GM21576 (cell line): ENCODE results near the gene CARHSP1.
"Not testable (repeated sequence)": the region's sequence is repeated elsewhere in the genome, so short reads cannot be mapped to it uniquely, and the experiment has no call there.

Experiments used
- ATAC-seq: cut with Tn5 transposase; IDR thresholded peaks from one replicate; pipeline ENCODE4 v1.9.1; 2021; ENCODE audit warnings: mild to moderate bottlenecking, moderate library complexity; ENCODE audit not compliant: unreplicated experiment

CARHSP1 gene

DNA sequence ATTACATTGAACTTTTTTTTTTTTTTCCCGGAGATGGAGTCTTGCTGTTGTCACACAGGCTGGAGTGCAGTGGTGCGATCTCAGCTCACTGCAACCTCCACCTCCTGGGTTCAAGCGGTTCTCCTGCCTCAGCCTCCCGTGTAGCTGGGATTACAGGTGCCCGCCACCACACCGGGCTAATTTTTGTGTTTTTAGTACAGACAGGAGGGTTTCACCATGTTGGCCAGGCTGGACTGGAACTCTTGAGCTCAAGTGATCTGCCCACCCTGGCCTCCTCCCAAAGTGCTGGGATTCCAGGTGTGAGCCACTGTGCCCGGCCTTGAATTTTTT lies 5.0 kb upstream of the CARHSP1 start:
- ATAC-seq, result not testable (repeated sequence)

DNA sequence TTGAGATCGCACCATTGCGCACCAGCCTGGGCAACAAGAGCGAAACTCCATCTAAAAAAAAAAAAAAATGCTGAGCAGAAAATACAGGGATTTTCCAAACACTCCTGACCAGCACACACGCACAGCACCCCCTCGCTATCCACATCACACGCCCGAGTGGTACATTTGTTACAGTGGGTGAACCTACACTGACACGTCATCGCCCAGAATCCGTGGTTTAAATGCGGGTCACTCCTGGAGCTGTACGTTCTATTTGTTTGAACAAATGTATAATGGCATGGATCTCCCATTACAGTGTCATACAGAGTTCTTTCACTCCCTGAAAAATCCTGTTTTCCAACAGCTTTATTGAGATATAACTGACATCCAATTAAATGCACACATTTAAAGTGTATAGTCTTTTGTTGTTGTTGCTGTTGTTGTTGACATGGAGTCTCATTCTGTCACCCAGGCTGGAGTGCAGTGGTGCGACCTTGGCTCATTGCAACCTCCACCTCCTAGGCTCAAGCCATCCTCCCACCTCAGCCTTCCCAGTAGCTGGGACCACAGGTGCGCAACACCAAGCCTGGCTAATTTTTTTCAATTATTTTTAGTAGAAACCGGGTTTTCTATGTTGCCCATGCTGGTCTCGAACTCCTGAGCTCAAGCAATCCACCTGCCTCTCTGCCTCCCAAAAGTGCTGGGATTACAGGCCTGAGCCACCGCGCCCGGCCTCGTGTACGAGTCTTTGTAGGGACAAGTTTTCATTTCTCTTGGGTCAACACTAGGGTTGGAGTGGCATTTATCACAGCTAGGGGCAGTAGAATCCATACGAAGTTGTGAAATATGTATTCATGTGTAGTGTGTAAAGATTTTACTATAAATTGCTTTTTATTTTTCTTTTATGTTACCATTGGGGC lies 4.4 kb upstream of the CARHSP1 start:
- ATAC-seq, result no peak

DNA sequence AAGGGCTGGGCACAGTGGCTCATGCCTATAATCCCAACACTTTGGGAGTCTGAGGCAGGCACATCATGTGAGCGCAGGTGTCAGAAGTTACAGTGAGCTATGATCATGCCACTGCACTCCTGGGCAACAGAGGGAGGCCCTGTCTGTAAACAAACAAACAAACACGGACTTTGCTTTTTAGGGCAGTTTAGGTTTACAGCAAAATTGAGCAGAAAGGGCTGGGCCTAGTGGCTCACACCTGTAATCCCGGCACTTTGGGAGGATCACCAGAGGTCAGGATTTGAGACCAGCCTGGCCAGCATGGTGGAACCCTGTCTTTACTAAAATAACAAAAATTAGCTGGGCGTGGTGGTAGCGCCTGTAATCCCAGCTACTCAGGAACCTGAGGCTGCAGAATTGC lies 3.3 kb upstream of the CARHSP1 start:
- no peak for ATAC-seq

DNA sequence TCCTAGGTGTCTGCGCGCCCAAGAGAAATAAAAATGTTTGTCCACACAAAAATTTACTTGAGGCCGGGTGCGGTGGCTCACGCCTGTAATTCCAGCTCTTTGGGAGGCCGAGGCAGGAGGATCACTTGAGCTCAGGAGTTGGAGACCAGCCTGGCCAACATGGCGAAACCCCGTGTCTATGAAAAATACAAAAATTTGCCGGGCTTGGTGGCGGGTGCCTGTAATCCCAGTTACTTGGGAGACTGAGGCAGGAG lies 1.1 kb upstream of the CARHSP1 start:
- ATAC-seq, result not testable (repeated sequence)

DNA sequence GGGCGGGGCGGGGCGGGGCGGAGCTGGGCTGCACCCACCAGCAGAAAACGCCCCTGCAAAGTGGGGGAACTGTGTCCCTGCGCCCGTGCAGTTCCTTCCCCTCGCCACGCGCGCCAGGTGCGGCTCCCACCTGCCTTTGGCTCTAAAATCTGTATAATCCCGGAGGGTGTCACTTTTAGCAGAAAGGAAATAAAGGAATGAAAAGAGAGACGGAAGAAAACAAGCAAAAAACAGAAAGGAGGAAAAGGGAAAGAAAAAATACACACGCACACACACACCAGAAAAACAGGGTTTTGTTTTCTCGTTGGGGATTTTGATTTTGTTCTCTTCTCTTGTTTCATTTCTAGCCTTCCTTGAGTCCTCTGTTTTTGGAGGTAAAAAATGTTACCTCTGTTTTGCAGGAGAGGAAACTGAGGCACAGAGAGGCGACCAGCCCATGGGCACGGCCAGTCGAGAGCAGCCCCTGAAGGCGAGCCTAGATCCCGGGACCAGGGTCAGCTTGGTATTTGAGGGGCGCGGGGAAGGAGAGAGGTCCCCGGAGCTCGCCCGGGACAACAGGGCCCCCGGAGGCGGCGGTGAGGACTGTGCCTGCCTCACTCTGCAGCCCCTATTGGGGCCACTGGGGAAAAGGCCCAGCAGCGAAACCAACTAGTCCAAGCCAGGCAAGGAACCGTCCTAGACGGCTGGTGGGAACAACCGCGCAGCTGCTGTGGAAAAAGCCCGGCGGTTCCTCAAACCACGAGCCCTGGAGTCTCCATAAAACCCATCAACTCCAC lies 594 bp upstream of the CARHSP1 start:
- ATAC-seq, result no peak

DNA sequence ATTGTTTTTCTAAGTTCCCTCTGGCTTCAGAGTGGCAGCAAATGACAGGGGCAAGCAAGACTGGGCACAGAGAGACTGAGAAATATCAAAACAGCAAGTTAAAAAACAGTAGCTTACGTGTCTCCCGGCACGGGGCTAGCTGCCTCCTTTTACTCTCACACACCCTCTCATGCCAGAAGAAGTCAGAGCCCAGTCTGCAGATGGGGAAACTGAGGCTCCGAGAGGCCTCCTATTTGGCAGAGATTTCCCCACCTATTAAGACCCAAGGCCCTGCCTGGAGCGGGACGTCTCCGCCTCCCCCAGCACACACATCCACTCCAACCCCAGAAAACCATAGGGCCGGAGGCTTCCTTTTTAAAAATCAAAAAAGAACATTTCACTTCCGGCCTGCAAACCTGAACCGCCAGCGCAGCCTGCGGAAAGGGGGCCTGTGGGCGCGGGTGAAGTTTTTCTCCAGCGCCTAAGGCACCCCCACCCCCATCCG lies 832 bp downstream of the CARHSP1 start:
- ATAC-seq, result no peak

DNA sequence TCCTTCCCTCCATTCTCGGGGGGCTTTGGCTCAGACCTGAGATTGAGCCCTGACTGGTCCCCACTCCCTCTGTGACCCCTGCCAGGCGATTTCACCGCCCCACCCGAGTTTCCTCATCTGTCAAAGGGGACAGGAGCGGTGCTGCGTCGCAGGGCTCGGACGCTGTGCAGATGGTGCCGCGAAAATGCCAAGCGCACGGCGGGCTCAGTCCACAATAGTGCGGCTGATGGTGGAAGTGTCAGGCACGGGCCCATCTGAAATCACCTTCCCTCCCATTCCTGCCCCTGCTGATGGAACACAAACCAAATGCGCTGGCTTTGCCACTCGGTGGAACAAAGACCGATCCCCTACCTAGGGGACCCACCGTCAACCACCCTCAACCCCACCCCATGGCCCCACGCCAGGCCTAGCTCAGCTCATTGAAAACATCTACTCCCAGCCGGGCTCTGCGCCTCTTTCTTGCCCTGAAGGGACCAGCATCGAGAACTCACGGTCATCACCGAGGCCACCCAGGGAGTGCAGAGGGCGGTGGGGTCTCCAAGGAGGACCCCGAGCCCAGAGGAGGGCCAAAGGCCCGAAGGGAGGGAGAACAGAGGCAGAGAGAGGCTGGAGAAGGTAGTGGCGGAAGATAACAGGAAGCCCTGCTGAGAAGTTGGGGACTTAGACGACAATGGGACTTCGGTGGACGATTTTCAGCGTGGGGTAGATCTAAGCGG lies 1.4 kb downstream of the CARHSP1 start:
- no peak for ATAC-seq

DNA sequence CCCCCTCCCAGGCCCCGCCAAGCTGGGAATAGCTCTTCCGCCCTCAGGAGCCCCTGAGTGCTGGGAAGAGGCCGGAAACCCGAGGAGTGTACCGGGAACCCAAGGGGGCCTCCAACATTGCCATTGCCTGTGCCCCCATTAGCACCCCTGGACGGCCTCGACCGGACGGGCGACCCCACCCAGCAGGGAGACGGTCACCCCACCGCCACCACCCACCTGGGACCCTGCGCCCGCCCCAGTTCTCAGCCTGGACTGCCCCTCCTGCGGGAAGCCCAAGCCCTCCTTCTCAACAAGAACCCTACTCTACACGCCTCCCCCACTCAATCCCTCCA lies 2.0 kb downstream of the CARHSP1 start:
- no peak for ATAC-seq

DNA sequence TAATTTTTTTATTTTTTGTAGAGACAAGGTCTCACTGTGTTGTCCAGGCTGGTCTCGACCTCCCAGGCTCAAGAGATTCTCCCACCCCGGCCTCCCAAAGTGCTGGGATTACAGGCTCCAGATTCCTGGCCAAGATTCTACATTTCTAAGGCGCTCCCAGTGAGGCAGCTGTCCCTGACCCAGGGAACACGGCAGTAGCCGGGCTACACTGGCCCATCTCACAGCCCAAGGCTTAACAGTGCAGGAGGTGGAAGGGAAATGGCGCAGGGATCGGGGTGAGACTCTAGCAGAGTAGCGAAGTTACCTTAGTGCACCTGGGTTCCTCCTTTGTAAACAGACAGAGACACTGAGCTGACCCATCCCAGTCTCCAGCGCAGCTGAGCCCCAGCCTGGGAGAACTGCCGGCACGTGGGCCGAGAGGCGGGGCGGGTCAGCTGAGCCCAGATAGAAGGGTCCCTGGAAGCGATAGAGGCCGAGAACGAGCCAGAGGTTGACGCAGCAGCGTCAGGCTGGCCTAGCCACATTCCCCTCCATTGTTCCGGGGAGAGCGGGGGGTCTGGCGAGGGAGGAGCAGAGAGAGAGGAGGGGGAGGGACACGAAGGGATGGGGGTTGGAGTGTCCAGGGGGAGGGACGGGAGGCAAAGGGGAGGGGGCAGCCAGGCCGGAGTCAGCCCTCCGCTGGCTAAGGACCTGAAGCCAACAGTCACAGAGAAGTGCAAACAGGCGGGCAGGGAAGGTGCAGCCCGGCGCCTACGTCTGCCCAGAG lies 2.5 kb downstream of the CARHSP1 start:
- ATAC-seq, result no peak

DNA sequence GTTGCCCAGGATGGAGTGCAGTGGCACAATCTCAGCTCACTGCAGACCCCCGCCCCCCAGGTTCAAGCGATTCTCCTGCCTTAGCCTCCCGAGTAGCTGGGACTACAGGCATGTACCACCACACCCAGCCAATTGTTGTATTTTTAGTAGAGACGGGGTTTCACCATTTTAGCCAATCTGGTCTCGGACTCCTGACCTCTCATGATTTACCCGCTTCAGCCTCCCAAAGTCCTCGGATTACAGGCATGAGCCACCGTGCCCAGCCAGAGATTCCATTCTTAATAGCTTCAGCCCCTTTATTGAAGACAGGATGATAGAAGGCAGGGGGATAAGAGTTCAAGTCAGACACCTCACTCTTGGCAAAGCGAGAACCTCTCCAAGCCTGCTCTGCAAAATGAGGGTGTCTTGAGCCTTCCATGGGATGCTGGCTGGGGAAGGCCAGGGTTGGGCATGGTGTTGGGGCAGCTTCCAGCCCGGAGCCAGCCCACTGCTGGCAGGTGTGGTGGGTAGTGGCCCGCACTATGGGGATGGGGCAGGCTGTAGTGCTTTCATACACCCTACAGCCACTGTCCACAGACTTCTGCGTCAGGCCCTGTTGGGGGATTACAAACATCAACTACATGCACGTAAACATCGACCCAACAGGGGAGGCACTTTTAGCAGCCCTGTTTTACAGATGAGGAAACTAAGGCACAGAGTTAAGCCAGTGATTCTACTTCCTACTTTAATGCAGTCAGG lies 3.5 kb downstream of the CARHSP1 start:
- ATAC-seq, result no peak

DNA sequence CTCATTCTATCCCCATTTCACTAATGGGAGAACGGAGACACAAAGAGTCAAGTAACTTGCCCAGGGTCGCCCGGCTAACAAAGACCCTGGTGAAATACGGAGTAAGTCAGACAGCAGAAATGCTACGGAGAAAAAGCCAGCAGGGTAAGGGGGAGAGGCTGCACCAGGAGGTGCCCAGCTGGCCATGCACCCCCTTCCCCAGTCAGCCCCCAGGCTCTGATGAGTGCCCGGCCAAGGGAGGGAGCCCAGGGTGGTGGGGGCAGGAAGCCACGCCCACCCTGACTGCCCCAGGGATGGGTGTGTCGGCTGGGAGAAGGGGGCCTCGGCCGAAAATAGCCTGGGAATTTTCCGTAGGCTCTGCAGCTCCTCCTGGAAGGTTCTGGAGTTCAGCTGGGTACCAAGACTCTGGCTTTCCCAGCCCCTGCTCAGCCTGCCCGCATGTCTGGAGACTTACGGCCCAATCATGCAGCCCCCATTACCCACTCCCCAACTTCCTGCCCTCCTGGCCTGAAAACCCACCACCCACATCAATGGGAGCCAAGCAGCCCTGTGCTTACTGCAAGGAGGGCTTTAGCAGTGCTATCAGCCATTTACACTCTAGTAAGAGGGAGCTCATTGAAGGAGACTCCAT lies 4.2 kb downstream of the CARHSP1 start:
- no peak for ATAC-seq

DNA sequence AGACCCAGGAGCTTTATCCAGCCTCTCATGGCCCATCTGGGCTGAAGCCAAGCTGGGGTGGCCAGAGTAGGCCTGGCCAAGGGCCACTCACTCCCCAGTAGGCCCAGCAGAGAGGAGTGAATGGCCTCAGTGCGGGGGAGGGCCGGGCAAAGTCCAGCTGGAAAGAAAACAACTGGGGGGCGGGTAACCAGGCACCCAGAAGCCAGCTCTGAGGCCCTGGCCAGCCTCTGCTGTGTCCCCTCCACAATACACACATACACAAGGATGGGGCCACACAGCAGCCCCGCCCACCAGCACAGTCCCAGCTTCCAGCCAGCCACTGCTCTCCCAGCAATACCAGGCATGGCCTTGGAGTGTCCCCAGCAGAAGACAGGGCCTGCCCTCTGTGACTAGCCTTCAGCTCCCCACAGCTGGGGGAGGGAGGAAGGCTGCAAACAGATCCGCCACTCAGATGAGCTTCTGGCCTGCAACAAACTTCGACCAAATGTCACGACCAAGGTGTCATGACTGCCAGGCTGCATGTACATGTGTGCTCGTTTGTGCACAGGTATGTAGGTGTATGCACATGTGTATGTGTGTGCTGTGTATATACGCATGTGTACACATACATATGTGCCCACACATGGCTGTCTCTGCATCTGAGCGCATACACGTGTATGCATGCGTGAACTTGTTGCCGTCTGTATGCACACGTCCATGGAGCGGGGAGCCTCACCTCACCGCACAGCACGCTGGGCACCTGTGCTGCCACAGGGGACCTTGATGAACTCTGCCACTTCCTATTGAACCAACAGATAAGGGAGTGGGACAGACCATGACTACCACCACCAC lies 5.0 kb downstream of the CARHSP1 start:
- ATAC-seq, result no peak

DNA sequence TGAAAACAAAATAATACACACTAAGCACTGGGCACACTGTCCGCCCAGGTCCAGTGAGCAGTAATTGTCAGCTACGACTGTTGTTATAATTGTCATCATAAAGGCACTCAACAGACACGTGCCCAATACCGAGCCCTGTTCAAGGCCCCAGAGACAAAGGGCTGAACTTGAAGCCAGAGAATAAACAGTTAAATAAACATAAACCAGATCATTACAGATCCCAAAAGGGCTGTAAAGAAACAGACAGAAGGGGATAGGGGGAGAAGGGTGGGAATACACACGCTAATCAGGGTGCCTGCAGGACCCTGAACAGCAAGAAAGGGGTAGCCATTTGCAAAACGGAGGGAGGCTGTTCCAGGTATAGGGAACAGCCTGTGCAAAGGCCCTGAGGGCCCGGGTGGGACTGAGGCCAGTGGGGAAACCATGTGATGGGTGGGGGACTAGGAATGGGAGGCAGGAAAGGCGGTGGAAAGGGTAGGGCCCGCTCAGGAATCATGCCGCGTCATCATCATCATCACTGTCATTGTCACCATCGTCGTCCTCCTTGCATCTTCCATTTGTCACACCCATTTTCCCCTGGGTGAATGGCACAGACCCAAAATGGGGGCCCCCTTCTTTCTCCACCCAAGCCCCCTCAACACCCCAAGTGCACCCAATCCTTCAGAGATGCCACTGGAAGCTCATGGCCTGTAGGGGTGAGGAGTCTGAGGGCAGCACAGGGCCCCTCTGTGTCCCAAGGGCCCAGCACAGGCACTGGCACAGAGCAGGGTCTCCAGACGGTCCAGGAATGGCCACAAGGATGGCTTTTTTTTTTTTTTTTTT lies 6.3 kb downstream of the CARHSP1 start:
- no peak for ATAC-seq

DNA sequence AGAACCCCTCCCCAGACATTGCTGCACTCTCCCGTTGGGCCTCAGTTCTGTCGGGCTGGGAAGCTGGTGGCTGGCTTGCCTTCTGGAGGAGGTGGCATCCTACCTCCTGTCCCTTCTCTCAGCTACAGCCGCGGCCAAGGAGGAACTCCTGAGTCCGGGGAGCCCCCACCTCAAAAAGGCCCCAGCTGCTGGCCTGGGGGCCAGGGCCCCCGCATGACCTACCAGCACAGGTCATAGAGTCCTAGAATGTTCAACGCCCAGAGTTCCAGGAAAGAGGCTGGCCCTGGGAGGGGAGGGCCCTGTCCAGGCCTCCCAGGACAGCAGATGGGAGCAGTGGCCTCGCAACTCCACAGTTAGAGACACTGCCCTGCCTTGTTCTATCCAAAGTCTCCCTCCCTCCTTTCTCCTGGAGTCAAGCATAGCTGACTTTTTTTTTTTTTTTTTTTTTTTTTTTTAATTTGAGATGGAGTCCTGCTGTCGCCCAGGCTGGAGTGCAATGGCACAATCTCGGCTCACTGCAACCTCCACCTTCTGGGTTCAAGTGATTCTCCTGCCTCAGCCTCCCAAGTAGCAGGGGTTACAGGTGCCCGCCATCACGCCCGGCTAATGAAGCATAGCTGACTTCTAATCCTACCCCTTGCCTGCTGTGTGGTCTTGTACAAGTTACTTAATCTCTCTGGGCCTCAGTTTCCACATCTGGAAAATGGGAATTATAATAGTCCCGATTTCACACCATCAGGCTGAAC lies 7.1 kb downstream of the CARHSP1 start:
- ATAC-seq, result no peak

DNA sequence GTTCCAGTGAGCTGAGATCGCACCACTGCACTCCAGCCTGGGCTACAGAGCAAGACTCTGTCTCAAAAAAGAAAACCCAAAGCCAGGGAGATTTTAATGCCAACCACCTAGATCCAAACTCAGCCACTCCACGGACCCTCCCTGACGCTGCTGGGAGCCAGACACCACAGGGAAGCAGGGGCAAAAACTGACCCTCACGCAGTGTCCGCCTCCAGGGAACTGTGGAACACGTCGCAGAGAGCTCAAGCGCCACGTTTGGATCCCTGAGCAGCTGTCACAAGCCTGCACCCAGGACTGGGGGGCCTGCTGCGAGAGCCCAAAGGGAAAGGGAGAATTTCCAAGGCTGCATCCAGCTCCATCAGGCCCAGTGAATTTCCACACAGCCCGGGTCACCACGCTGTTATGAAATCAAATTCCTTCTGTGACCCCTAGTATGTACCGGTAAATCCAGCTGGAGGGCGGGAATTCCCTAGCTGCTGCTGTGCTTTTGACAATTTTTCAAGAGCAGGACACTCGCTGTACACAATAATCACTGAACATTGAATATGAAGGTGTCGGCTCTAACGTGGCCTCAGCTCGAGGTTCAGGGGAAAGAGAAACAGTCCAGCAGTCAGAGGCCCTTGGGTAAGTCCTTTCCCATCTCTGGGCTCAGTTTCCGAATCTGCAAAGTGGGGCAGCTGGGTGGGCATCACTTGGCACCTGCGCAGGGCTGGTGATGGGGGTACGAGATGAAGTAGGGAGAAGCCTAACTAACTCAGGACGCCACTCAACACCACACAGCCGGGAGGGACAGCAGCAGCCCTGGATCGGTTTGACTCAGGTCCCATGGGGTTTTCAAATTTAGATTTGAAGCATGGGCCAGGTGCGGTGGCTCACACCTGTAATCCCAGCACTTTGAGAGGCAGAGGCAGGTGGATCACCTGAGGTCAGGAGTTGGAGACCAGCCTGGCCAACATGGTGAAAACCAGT lies 8.6 kb downstream of the CARHSP1 start:
- ATAC-seq, result no peak
